Astrocyte (in vitro differentiated cells and primary cell): ENCODE data around the gene IRF4. TPM values are rescaled to one million over a fixed set of nuclear protein-coding genes. Genes with fewer than 3 reads are reported as not detected.

Experiments
- DNase-seq: peaks from one replicate; pipeline ENCODE4 v3.0.0-alpha.2; 2010; ENCODE audit warnings: low read depth
- FAIRE-seq: peaks from 2 replicates; lab custom pipeline; 2011; peaks lifted over from hg19 to GRCh38; lab: Jason Lieb, UNC
- H2AFZ ChIP-seq: 2 replicates; pipeline ENCODE4 v1.6.0; 2012; ENCODE audit warnings: low read depth, low read length, inconsistent platforms
- H3K27ac ChIP-seq: 2 replicates; pipeline ENCODE4 v1.5.1; 2011; ENCODE audit warnings: low read depth, low read length, inconsistent platforms
- H3K27me3 ChIP-seq: 2 replicates; pipeline ENCODE4 v1.6.0; 2011; ENCODE audit warnings: low read length, inconsistent platforms; ENCODE audit not compliant: insufficient read depth
- H3K36me3 ChIP-seq: 2 replicates; pipeline ENCODE4 v1.5.1; 2011; ENCODE audit warnings: low read length, inconsistent platforms; ENCODE audit not compliant: insufficient read depth
- H3K4me1 ChIP-seq: 2 replicates; pipeline ENCODE4 v1.5.1; 2011; ENCODE audit warnings: low read length, inconsistent platforms; ENCODE audit not compliant: insufficient read depth
- H3K4me2 ChIP-seq: 2 replicates; pipeline ENCODE4 v1.6.0; 2012; ENCODE audit warnings: low read length, inconsistent platforms
- H3K4me3 ChIP-seq: 2 replicates; pipeline ENCODE4 v1.5.1; 2011; ENCODE audit warnings: low read depth, mild to moderate bottlenecking, low read length, inconsistent platforms; ENCODE audit not compliant: insufficient read depth
- H3K79me2 ChIP-seq: 2 replicates; pipeline ENCODE4 v1.6.0; 2012; ENCODE audit warnings: mild to moderate bottlenecking, low read length, inconsistent platforms; ENCODE audit not compliant: insufficient read depth
- H3K9ac ChIP-seq: 2 replicates; pipeline ENCODE4 v1.6.0; 2012; ENCODE audit warnings: mild to moderate bottlenecking, low read length, inconsistent platforms
- H3K9me3 ChIP-seq: 2 replicates; pipeline ENCODE4 v1.5.1; 2012; ENCODE audit warnings: low read depth, mild to moderate bottlenecking, low read length, inconsistent platforms; ENCODE audit not compliant: insufficient read depth
- H4K20me1 ChIP-seq: 2 replicates; pipeline ENCODE4 v1.6.0; 2012; ENCODE audit warnings: low read length, inconsistent platforms; ENCODE audit not compliant: insufficient read depth
- H3K27ac Mint-ChIP-seq: one replicate; pipeline ENCODE4 v1.8.0; 2021; ENCODE audit warnings: mild to moderate bottlenecking, mixed read lengths; ENCODE audit not compliant: unreplicated experiment
- H3K27me3 Mint-ChIP-seq: one replicate; pipeline ENCODE4 v1.8.0; 2021; ENCODE audit warnings: low read depth, mixed read lengths; ENCODE audit not compliant: unreplicated experiment
- H3K36me3 Mint-ChIP-seq: one replicate; pipeline ENCODE4 v1.8.0; 2021; ENCODE audit warnings: low read depth, mixed read lengths; ENCODE audit not compliant: unreplicated experiment
- H3K4me1 Mint-ChIP-seq: one replicate; pipeline ENCODE4 v1.8.0; 2021; ENCODE audit warnings: low read depth, mixed read lengths; ENCODE audit not compliant: unreplicated experiment
- H3K4me3 Mint-ChIP-seq: one replicate; pipeline ENCODE4 v1.8.0; 2021; ENCODE audit warnings: mild to moderate bottlenecking, moderate library complexity, mixed read lengths; ENCODE audit not compliant: unreplicated experiment
- H3K9me3 Mint-ChIP-seq: one replicate; pipeline ENCODE4 v1.8.0; 2021; ENCODE audit warnings: mild to moderate bottlenecking, mixed read lengths; ENCODE audit not compliant: unreplicated experiment
- EZH2 ChIP-seq: IDR thresholded peaks from 2 replicates; pipeline ENCODE4 v1.6.1; 2012; ENCODE audit warnings: mild to moderate bottlenecking, low read length, inconsistent platforms; ENCODE audit not compliant: insufficient read depth
- total RNA-seq: library from RNA; stranded (reverse); gene quantifications from 2 replicates; pipeline ENCODE4 v1.2.1, GENCODE V29; 2021
- TF ChIP-seq, protein P1 (sequence below): IDR thresholded peaks from 2 replicates; pipeline ENCODE4 v1.5.1; 2011; ENCODE audit warnings: low read depth, mild to moderate bottlenecking, inconsistent platforms, low read length, moderate library complexity; ENCODE audit not compliant: insufficient read depth

The IRF4 gene
- total RNA-seq, 1 donor from 2014 or later, result 0.30 TPM

DNA sequence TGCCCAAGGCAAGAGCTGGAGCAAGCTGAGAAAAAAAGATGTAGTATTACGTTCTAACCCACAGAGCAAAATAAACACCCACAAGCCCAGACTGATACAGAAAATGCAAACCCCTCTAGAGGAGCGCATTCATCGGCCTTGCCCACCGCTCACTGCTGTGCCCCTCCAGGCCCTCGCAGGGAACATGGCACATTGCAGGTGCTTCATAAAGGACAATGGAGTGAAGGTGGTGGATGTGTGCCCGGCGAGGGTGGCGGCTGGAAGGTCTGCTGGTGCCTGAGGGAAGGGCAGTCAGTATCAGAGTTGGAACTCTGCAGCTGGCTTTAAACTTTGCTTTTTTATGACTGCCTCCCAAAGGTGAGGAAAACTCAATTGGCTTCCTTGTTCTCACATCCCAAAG, 18.5 kb upstream of the IRF4 start:
- no peaks in the 10 kb centered on the region for H3K4me1 ChIP-seq
- no peak for DNase-seq
- peaks cover 32% of the 10 kb centered on the region for H3K27me3 Mint-ChIP-seq
- no peak overlapping the region for H3K4me2 ChIP-seq
- no peak overlapping the region for H3K9ac ChIP-seq
- no peak for FAIRE-seq
- H3K9me3 ChIP-seq, result no peaks in the 10 kb centered on the region
- no peaks in the 10 kb centered on the region for H3K79me2 ChIP-seq
- H3K27ac Mint-ChIP-seq, result no peak overlapping the region
- TF ChIP-seq, protein P1, sequence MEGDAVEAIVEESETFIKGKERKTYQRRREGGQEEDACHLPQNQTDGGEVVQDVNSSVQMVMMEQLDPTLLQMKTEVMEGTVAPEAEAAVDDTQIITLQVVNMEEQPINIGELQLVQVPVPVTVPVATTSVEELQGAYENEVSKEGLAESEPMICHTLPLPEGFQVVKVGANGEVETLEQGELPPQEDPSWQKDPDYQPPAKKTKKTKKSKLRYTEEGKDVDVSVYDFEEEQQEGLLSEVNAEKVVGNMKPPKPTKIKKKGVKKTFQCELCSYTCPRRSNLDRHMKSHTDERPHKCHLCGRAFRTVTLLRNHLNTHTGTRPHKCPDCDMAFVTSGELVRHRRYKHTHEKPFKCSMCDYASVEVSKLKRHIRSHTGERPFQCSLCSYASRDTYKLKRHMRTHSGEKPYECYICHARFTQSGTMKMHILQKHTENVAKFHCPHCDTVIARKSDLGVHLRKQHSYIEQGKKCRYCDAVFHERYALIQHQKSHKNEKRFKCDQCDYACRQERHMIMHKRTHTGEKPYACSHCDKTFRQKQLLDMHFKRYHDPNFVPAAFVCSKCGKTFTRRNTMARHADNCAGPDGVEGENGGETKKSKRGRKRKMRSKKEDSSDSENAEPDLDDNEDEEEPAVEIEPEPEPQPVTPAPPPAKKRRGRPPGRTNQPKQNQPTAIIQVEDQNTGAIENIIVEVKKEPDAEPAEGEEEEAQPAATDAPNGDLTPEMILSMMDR, result no peak
- TF ChIP-seq EZH2, result no peak
- H3K36me3 ChIP-seq, result no peaks in the 10 kb centered on the region
- H2AFZ ChIP-seq, result no peak overlapping the region
- H3K4me3 Mint-ChIP-seq, result no peak overlapping the region
- no peaks in the 10 kb centered on the region for H3K36me3 Mint-ChIP-seq
- no peak overlapping the region for H3K27ac ChIP-seq
- no peaks in the 10 kb centered on the region for H3K4me1 Mint-ChIP-seq
- H3K9me3 Mint-ChIP-seq, result peaks cover 13% of the 10 kb centered on the region
- no peaks in the 10 kb centered on the region for H4K20me1 ChIP-seq
- H3K27me3 ChIP-seq, result peaks cover 18% of the 10 kb centered on the region
- H3K4me3 ChIP-seq, result no peak overlapping the region

DNA sequence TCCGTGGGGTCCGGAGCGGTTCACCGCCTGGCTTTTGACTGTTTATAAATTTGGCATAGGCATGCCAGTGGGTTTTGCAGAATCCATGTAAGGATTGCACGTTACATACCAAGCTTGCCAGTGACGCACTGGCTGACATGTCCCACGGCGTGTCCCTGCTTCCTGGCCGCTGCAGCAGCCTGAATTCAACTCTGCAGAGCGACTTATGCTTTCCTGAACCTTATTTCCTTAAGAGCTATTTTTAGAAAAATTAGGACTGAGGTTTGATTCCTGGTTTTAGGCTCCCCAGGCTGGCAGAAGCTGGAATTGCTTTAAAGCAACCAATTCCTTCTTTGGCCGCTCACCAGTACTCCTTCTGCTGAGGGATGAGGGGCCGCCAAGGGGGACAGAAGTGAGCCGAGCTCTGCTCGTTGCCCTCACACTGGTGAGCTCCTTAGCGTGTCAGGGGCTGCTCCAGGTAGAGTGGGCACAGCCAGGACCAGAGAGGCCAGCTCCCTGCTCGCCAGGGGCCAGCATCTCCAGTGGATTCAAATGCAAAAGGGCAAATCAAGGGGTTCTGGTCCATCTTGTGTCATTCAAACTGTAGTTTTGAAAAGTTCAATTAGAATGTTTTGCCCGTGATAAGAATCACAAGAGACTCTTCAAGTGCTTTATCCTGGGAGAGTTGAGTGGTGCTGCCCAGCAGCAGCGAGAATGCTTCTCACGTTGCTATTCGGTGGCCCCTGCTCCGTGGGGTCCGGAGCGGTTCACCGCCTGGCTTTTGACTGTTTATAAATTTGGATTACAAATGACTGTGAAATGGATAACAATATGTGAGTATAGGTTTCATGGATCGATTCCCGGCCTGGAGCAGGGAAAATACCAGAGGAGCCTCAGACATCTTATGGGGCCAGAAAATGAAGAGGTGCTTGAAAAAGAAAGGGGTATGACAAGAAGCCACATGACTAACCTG, 17.5 kb upstream of the IRF4 start:
- Histone ChIP-seq H3K27me3 (peaks cover 18% of the 10 kb centered on the region), H3K4me1 (no peaks in the 10 kb centered on the region), H4K20me1 (no peaks in the 10 kb centered on the region), H3K27ac (no peak overlapping the region), H3K36me3 (no peaks in the 10 kb centered on the region), H3K4me3 (no peak overlapping the region), H3K4me2 (no peak overlapping the region), H3K79me2 (no peaks in the 10 kb centered on the region), H3K9me3 (no peaks in the 10 kb centered on the region), H2AFZ (no peak overlapping the region), H3K9ac (no peak overlapping the region)
- DNase-seq, result no peak
- Mint-ChIP-seq H3K27ac (no peak overlapping the region), H3K36me3 (no peaks in the 10 kb centered on the region), H3K4me3 (no peak overlapping the region), H3K9me3 (peaks cover 13% of the 10 kb centered on the region), H3K27me3 (peaks cover 41% of the 10 kb centered on the region), H3K4me1 (no peaks in the 10 kb centered on the region)
- TF ChIP-seq, protein P1, result no peak
- TF ChIP-seq EZH2, result no peak
- no peak for FAIRE-seq

DNA sequence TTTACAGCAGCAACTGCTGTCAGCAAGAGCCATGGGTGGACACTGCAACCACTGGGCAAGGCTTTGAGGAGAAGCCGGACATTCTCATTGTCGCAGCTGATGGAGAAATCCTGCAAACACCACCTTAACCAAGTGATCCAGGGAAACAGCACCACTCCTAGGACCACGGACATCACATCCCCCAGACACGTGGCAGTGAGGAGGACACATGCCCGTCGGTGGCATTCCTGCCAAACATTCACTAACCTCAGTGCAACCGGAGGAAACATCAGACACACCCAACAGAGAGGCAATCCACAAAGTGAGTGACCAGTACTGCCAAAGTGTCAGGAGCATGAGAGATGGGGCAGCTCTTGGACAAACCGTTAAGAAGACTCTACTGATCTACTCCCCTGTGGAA, 16.6 kb upstream of the IRF4 start:
- Histone ChIP-seq H3K4me3 (no peak overlapping the region), H3K27me3 (peaks cover 18% of the 10 kb centered on the region), H3K27ac (no peak overlapping the region), H2AFZ (no peak overlapping the region), H3K4me2 (no peak overlapping the region), H3K9me3 (no peaks in the 10 kb centered on the region), H3K9ac (no peak overlapping the region), H3K79me2 (no peaks in the 10 kb centered on the region), H4K20me1 (no peaks in the 10 kb centered on the region), H3K36me3 (no peaks in the 10 kb centered on the region), H3K4me1 (no peaks in the 10 kb centered on the region)
- Mint-ChIP-seq H3K27me3 (peaks cover 36% of the 10 kb centered on the region), H3K9me3 (peaks cover 13% of the 10 kb centered on the region), H3K4me1 (no peaks in the 10 kb centered on the region), H3K27ac (no peak overlapping the region), H3K36me3 (no peaks in the 10 kb centered on the region), H3K4me3 (no peak overlapping the region)
- DNase-seq (no peak), FAIRE-seq (no peak)
- TF ChIP-seq EZH2, result no peak
- TF ChIP-seq, protein P1, result no peak
